Measurements from ENCODE around the gene GPR32.
"Not testable (repeated sequence)": the region's sequence is repeated elsewhere in the genome, so short reads cannot be mapped to it uniquely, and the experiment has no call there.

The GPR32 gene

GRCh38 chr19:50770164-50770563 is at the start of gene GPR32:
Gene GPR32 (plus strand): TSS chr19:50770464. CDS start chr19:50770601, 137 bp downstream.
- not testable (repeated sequence) for DNase-seq (ENCODE audit: low read depth)

GRCh38 chr19:50720921-50721381 is 49.3 kb upstream of the GPR32 start:
- DNase-seq (ENCODE audit: low read depth) = no peak

GRCh38 chr19:50721441-50722137 is 48.7 kb upstream of the GPR32 start:
- no peak for DNase-seq (ENCODE audit: low read depth)

- DNase-seq (ENCODE audit: low read depth) = no peak
Observed at GRCh38 chr19:50722201-50723013, 47.9 kb upstream of the GPR32 start.

- no peak for DNase-seq (ENCODE audit: low read depth)
Observed at GRCh38 chr19:50723069-50723468, 47.2 kb upstream of the GPR32 start, which contains the start of gene CLEC11A. Gene CLEC11A (plus strand): TSS chr19:50723364. CDS start chr19:50723526, 162 bp downstream.

GRCh38 chr19:50723735-50724521 is 46.3 kb upstream of the GPR32 start:
- DNase-seq (ENCODE audit: low read depth) = no peak

DNA sequence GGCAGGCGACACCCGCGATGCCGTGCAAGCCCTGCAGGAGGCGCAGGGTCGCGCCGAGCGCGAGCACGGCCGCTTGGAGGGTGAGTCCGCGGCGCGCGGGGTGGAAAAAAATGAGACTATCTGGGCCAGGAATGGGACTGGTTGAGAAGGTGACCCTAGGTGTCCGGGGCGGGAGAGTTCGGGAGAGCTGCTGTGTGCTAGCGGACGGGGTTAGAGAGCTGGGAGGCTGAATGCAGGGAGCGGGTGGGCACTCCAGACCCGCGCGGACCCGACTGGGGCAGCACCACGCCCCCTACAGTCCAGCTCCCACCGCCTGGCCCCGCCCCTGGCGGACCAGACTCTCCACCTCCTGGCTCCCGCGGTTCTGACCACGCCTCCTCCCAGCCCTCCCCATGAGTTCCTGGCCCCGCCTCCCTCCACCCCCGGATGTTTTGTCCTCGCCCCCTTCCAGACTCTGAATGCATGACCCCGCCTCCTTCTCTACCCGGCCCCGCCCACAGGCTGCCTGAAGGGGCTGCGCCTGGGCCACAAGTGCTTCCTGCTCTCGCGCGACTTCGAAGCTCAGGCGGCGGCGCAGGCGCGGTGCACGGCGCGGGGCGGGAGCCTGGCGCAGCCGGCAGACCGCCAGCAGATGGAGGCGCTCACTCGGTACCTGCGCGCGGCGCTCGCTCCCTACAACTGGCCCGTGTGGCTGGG is 45.6 kb upstream of the GPR32 start:
- peak; percentile 91 for DNase-seq (ENCODE audit: low read depth)

DNA sequence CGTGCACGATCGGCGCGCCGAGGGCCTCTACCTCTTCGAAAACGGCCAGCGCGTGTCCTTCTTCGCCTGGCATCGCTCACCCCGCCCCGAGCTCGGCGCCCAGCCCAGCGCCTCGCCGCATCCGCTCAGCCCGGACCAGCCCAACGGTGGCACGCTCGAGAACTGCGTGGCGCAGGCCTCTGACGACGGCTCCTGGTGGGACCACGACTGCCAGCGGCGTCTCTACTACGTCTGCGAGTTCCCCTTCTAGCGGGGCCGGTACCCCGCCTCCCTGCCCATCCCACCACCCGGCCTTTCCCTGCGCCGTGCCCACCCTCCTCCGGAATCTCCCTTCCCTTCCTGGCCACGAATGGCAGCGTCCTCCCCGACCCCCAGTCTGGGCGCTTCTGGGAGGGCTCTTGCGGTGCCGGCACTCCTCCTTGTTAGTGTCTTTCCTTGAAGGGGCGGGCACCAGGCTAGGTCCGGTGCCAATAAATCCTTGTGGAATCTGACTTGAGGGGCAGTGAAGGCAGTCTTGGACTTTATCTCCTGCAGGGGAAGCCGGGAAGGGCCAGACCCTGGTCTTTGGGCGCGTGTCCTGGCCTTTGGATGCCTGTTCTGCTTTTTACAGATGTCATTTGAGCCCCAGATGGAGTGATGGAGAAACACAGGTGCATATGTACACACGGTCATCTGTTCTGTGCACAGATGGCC is 44.9 kb upstream of the GPR32 start:
- DNase-seq (ENCODE audit: low read depth) = no peak

GRCh38 chr19:50725911-50726230 is 44.4 kb upstream of the GPR32 start:
- no peak for DNase-seq (ENCODE audit: low read depth)

GRCh38 chr19:50728084-50728737 is 42.1 kb upstream of the GPR32 start:
- peak; percentile 41 for DNase-seq (ENCODE audit: low read depth)

- no peak for DNase-seq (ENCODE audit: low read depth)
Observed at GRCh38 chr19:50729894-50730293, 40.4 kb upstream of the GPR32 start.

DNA sequence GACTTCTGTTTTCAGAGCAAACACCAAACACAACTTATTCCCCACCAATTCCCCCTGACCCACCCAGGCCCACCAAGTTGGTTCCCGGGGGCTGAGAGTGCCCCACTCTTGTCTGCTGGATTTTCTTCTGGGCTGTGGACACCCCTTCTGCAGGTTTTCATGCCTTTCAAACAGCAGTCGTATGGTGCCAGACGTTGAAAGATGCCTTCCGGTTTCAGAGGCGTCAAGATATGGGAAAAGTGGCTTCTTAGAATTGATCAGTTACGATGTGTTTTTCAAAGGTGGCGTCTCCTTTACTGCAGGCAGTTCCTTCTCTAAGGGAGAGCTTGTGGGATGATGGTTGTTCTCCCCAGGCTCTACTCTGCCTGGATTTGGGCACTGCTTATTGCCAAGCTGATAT is 34.4 kb upstream of the GPR32 start:
- DNase-seq (ENCODE audit: low read depth) = no peak

- DNase-seq (ENCODE audit: low read depth) = no peak
Observed at GRCh38 chr19:50736338-50736737, 33.9 kb upstream of the GPR32 start.

DNA sequence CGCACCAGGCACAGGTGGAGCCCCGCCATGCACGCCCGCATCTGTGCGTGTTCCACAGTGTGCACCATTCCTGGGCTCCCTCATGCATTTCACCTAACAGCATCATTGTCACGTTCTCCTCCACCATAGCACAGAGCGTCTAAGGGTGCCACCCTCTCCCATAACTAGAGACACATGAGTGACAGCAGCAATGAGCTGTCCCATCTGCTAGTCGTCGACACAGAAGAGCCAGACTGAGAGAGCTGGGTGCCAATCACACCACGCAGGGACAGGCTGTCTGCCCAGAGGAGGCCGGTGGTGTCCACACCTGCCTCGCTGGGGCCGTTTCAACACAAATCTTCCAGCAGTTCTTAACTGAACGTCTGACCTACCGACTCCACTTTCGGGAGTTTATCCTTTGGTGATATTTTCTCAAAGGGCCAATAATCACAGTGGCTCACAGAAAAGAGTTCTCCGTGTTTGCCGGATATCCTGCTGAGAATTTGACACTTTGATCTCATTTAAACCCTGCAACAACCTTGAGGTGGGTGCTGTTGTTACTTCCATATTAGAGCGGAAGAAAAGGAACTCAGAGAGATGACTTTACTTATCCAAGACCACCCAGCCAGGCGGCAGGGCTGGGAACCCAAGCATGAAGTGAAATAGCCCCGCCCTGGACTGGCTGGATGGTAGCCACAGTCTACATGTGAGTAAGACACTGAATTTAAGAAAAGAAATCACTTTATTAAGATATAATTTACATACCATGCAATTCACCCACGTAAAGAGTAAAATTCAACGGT is 30.9 kb upstream of the GPR32 start:
- no peak for DNase-seq (ENCODE audit: low read depth)

DNA sequence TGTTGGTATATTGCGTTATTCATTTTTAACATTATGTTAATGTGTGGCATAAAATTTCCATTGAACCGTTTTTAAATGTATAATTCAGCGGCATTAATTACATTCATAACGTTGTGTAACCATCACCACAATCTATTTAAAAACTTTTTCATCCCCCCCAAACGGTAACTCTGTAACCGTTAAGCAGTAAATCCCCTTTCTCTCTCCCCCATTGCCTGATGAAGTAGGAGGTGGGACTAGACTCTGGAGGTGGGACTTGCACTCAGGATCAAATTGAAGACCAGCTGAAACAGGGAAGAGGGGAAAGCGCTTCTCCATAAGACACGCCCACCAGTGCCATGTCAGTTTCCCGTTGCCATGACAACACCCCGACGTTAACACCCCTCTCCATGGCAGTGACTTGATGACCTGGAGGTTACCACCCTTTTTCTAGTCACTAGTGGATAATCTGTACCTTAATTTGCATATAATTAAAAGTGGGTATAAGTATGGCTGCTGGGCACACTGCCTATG is 30.3 kb upstream of the GPR32 start:
- DNase-seq (ENCODE audit: low read depth) = no peak

DNA sequence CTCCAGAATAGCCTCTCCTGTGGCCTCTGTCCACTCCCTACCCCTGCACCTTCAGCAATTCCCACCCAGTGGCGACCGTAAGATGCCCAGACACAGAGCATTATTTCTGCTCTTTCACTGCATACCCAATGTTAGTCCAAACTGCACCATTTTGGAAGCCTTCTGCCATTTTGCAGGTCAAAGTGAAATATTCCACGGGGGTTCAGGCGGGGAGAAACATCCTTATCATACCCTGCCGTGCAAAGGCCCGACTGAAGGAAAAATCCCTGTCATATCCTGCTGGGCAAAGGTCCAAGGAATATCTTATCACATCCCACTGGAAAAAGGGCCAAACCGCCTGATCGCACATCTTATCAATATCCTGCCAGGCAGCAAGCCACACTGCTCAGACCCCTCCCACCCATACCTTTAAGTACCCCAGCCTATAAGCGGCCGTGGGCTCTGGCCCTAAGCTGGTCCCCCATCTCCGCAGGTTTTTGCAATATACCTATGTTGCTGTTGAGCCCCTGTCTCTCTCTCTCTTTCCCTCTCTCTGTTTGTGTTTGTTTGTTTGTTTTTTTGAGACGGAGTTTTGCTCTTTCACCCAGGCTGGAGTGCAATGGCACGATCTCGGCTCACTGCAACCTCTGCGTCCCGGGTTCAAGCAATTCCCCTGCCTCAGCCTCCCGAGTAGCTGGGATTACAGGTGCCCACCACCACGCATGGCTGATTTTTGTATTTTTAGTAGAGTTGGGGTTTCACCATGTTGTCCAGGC is 28.9 kb upstream of the GPR32 start:
- no peak for DNase-seq (ENCODE audit: low read depth)

GRCh38 chr19:50743537-50743936 is 26.7 kb upstream of the GPR32 start:
- no peak for DNase-seq (ENCODE audit: low read depth)

DNA sequence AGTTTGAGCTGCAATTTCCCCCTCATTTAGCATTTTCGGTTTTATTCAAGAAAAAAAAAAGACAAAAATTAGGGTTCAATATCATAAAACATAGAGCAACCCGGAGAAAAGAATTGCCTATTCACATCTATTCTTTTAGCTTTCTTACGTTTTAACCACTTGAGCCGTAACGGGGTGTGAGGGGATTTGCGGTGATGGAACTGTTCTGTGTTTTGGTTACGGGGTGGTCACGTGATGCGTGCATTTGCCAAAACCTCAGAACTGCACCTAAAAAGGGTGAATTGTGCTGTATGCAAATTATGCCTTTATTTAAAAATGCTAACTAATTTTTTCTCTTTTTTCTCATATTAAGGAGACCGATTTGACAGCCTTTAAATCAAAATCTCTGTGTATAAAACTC is 25.0 kb upstream of the GPR32 start:
- no peak for DNase-seq (ENCODE audit: low read depth)

- not testable (repeated sequence) for DNase-seq (ENCODE audit: low read depth)
Observed at GRCh38 chr19:50747141-50747540, 23.1 kb upstream of the GPR32 start.

Data from stimulated activated CD8-positive, alpha-beta memory T cell treated with anti-CD3 and anti-CD28 coated beads, Interleukin-15, amount 100 ng/mL, for 1 hour (primary cell).